GM18861 (cell line): ENCODE measurements around the gene ZNF791.
"Not testable (repeated sequence)": the region's sequence is repeated elsewhere in the genome, so short reads cannot be mapped to it uniquely, and the experiment has no call there.

Source experiments
- ATAC-seq: cut with Tn5 transposase; IDR thresholded peaks from one replicate; pipeline ENCODE4 v1.9.1; 2021; ENCODE audit not compliant: unreplicated experiment

ZNF791 gene

DNA sequence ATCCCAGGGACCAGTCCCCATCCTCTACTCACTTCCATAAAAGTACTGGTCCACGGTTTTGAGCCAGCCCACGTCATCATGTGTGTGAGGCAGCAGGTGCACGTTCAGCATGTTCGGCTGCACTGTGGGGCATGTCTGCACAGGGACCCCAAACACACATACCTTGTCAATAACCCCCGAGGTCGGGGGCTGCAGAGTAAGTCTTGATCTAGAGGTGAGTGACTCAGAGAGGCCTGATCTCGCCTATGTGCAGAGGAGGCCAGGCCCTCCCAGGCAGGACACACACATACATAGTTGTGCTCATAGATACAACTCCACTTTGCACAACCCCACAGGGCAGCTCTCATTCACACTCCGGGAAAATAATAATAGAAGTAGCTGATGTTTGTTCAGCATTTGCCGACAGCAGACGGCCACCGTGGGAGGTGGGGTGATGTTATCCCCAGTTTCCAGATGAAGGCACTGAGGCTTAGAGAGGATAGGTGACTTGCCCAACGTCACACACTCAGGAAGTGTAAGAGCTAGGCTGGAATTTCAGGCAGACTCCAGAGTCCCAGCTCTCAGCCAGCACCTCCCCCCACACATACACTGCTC is 55.0 kb downstream of the ZNF791 start:
- ATAC-seq: no peak

DNA sequence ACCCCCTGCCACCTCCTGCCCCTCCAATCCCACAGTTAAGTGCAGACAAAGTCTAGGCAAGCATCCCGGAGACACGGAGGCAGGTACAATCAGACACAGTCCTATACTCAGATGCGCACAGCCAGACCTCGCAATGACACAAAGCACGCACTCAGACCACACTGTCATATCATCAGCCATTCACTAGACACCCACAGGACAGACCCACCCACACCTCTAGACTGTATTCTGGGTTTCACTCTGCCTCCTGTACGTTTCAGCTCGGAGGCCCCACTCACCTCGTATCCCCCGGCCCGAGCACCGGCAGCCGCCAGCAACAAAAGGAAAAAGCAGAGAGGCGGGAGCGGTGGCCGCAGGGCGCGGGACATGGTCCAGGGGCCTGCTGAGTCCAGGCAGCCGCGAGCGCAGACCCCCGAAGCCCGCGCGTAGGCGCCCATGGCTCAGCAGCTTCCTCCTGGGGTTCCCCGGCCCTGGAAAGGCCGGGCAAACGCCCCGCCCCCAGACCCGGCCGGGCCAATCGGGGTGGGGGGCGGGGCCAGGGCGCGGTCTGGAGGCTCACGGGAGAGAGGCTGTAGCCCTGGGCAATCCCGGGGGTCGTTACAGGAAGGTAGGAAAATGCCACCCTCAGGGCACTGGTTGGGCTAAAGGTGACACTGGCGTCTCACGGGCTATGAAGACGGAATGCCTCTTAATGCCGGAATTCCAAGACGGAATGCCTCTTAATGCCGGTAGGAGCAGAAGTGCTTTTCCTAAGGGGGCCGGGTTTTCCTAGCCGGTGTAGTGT is 55.7 kb downstream of the ZNF791 start, which contains the start of the genes MAN2B1 and WDR83:
TSS of gene MAN2B1 (minus strand) at position 478 of the 784 bp plus-strand sequence. CDS start at position 437, 41 bp downstream.
TSS of gene WDR83 (plus strand) at position 543 of the 784 bp plus-strand sequence. CDS start 2,984 bp downstream, outside the sequence.
- ATAC-seq: peak; percentile 37

DNA sequence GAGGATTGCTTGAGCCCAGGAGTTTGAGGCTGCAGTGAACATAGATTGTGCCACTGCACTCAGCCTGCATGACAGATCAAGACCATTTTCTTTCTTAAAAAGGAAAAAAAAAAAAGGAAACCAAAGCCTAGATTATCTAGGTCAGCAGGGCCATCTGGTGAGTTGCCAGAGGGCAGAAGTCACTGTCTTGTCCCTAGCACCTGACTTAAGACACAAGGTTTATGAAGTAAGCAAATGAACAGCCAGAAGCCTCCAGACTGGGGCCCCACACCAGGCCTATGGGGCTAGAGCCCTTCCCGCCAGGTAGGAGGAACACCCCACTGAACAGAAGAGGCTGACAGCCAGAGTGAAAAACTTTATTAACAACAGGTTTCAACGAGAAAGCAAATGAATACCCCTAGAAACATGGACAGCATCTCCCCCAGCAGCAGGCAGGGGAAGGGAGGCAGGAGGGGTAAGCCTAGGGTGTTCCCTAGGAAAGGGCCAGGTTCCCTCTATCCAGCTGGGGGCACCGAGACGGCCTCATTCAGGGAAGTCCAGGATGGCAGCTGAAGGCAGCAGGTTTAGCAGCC is 57.1 kb downstream of the ZNF791 start:
- no peak for ATAC-seq

DNA sequence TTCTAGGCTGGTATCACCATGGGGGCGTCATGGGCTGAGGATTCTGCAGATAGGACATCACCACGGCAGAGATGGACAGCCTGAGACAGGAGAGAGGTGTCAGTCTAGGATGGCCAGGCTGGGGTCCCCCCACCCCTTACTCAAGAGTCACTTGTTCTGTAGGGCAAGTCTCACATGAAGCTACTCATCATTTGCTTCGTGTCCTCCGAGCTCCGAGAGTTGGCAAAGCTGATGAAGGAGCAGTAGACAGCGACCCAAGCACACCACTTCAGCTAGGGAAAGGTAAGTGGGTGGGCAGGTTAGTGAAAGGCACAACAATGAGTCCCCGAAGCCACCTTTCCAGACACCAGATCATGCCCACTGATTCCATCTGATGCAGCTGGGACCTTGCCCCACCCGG is 57.6 kb downstream of the ZNF791 start:
- ATAC-seq: no peak

DNA sequence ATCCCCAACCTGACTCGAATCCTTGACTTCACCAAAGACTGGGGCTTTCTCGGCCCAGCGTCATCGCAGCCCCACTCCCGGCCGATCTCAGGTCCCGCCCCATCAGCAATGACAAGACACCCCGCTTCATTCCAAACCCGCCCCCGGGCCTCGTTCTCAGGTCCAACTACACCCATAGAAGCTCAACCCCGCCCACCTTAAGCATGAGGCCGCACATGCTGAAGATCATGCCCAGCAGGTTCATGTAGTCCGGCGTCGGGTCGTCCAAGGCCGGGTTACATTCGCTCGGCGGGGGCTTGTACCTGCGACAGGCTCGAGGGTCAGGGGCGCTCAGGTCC is 58.2 kb downstream of the ZNF791 start:
- no peak for ATAC-seq

DNA sequence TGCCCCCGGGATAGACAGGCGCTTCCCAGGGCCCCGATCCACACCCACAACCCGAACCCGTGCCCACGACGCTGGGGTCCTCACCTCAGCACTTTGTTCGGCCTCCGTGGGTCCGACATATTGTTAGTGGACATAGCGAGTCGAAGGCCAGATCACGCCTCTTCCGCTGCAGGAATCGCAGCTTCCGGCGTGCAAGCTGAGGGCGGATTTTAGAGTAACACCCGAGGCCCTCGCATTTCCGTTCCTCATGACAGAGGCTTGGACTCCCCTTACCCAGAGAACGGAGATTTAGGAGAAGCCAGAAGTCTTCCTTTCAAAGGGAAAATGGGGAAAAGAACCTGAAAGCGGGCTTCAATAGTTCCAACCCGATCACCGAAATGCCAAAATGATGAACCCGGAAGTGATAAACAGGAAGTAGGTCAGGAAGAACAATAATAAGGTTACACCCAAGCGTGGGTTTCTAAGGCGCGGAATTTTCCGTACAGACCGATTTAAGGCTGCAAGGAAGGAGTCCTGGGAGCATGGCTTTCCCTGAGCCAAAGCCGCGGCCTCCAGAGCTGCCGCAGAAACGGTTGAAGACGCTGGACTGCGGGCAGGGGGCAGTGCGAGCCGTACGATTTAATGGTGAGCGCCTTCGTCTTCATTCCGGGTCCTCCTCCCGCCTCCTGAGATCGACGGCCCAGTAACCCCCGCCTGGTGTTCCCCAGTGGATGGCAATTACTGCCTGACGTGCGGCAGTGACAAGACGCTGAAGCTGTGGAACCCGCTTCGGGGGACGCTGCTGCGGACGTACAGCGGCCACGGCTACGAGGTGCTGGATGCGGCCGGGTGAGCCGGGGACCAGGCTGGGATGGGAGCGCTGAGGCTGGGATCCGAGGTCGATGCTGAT is 58.8 kb downstream of the ZNF791 start:
- ATAC-seq: no peak

DNA sequence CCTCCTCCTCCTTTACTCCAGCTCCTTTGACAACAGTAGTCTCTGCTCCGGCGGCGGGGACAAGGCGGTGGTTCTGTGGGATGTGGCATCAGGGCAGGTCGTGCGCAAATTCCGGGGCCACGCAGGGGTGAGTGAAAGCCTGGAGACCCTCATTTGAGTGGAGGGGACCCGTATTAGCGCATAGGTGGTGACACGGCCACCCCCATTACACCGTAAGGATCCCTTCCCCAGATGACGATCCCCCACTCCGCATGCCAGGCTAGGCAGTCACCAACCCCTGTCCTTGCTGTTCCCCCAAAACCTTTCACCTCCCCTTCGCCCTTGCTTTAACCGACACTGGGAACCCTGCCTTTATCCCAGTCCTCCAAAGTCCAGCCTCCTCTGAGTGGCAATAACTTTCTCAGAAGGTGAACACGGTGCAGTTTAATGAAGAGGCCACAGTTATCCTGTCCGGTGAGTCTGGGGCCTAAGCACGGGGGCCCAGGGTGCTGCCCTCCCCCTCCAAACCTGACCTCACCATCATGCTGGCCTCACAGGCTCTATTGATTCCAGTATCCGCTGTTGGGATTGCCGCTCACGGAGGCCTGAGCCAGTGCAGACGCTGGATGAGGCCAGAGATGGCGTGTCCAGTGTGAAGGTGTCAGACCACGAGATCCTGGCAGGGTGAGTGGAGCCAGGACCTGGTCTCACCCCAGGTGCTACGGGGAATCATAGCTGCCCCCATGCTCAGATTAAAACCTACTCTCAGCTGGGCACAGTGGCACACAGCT is 59.6 kb downstream of the ZNF791 start:
- no peak for ATAC-seq

DNA sequence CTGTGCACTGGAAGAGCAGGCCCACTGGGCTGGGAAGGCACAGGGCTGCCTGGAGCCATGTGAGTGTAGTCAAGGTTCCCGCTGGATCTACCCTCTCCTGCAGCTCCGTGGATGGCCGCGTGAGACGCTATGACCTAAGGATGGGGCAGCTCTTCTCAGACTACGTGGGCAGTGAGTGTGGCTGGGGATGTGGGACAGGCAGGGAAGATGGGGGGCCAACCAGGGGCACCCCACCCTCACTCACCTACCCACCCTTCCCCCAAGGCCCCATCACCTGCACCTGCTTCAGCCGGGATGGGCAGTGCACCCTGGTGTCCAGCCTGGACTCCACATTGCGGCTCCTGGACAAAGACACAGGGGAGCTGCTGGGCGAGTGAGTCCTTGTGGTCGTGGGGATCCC is 62.0 kb downstream of the ZNF791 start:
- no peak for ATAC-seq

DNA sequence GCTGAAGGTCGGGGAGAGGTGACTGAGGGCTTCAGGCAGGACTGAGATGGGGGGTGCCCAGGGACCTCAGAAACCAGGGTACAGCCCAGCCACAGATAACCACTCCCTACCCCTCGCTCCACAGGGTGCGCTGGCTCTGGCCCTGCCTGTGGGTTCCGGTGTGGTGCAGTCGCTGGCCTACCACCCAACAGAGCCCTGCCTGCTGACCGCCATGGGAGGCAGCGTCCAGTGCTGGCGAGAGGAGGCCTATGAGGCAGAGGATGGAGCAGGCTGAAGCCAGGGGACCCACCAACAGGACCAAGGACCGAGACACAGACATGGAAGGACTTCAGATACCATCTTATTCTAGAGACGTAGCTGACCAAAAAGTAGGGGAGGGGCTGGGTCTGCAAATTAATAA is 64.7 kb downstream of the ZNF791 start:
- ATAC-seq: no peak

DNA sequence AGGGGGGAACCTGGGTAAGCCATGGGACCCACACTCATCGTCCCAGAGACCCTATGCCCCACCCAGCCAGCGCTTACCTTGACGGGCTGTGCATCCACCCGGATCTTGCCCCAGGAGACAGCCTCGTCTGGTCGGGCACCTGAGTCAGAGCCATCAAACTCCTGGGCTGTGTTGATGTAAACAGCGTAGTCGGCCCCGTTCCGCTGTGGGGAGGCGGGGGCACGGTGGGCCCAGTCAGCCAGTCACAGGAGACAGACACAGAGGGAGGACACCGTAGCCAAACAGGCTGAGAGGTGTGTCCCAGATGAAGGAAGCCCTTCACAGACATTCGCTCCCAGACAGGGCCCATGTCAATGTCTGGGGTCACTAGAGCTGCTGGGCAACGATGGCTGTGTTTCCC is 65.2 kb downstream of the ZNF791 start:
- ATAC-seq: no peak

DNA sequence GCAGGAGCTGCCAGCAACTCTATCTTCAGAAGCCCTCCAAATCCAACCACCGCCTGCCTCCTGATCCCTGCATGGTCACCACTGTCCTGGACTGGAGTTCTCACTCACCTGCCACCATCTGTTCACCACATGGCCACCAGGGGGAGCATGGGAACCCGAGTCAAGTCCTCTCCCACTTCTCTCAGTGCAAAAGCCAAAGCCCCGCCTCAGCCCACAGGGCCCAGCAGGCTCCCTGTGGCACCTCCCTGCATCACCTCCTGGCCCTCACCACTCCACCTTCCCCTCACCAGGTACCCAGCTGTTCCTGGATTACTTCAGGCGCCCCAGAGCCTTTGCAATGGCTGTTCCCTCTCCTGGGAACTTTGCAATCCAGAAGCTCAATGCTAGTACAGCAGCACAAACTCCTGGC is 65.7 kb downstream of the ZNF791 start:
- no peak for ATAC-seq

DNA sequence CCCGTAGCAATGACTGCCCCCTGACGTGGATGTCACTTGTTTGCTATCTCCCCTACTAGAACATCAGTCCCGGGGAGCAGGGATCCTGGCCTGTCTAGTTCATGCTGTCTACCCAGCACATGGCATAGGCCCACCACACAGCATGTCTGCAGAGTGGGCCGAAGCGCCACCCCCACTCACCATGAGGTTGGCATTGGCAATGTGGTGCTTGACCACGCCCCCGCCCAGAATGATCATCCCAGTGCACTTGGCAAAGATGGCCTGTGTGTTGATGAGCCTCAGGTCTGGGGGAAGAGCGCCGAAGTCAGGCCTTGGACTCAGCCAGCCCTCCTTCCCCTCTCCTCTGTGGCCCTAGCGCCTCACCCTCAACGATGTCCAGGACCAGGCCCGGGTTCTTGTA is 66.2 kb downstream of the ZNF791 start:
- no peak for ATAC-seq

DNA sequence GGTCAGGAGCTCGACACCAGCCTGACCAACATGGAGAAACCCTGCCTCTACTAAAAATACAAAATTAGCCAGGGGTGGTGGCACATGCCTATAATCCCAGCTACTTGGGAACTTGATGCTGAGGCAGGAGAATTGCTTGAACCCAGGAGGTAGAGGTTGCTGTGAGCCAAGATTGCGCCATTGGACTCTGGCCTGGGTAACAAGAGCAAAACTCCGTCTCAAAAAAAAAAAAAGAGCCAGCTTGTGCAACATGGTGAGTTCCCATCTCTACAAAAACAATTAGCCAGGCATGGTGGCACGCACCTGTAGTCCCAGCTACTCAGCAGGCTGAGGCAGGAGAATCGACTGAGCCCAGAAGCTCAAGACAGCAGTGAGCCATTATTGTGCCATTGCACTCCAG is 67.3 kb downstream of the ZNF791 start:
- ATAC-seq: not testable (repeated sequence)

DNA sequence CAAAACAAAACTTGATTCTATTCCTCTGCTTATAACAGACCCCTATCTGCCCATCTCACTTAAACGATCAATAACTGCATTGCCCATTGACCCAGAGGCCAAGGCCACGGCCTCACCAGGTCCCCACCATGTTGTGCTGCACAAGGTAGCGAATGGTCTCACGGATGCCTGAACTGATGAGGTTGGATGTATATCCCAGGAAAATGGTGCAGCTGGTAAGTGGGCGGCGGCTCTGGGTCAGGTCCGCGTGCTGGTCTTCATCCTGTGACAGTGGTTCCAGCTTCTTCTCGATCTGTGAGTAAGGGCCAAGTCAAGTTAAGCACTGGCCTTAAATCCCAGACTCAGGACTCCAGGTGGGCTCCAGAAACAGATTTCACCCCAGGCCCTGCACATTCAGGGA is 69.3 kb downstream of the ZNF791 start:
- no peak for ATAC-seq

DNA sequence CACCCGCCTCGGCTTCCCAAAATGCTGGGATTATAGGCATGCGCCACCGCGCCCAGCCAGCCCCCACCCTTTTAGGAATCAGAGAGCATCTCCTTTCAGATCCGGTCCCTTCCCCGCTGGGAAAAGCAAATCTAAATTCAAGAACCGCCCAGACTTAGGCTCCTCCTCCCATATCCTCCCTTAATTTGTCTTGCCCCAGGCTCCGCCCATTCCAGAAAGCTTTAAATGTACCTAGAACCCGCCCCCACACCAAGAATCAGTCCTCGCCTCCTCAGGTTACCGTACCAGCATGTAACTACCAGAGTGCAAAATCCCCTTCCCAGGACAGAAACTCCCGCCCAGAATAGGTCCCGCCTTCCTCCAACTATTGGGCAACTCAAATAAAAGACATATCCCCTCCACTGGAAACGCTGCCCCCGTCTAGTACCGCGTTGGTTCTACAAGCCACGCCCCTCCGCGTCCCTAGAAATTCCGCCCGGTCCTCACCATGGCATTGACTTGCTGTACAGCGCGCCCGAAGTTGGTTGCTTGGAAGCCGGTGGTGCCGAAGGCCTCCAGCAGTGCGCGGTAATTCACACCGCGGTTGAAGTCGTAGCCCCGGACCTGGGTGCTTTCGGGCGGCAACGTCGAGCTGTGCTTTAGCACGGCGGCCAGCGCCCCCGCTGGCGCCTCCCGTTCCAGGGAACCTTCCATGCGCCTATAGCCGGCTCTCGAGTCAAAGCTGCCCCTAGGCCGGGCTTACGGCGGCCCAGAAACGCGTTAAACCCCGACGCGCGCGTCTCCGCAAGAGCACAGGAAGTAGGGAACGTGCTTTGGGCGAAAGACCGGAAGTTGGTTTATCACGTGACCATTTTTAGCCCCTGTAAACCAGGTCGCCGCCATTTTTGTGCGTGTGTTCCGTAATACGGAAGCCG is 70.6 kb downstream of the ZNF791 start, which contains the start of gene DHPS:
TSS of gene DHPS (minus strand) at position 807 of the 914 bp plus-strand sequence. CDS start at position 693, 114 bp downstream.
- peak; percentile 54 for ATAC-seq
